H9 (cell line): ENCODE measurements around the gene RPRD1A. TPM values are rescaled to one million over a fixed set of nuclear protein-coding genes. Genes with fewer than 3 reads are reported as not detected.
A peak's percentile ranks its signal among the peaks of the same experiment; 100 is the strongest.

ENCODE experiments used
- DNase-seq: peaks from one replicate; pipeline ENCODE4 v3.0.0-alpha.2; 2017
- H2AFZ ChIP-seq: one replicate; pipeline ENCODE4 v1.6.1; 2013; ENCODE audit warnings: mild to moderate bottlenecking, low read length, control low read depth, moderate library complexity
- H2AK5ac ChIP-seq: 2 replicates; pipeline ENCODE4 v1.6.1; 2013; ENCODE audit warnings: low read length, control low read depth, mixed read lengths; ENCODE audit not compliant: insufficient read length
- H2BK120ac ChIP-seq: one replicate; pipeline ENCODE4 v1.6.1; 2013; ENCODE audit warnings: low read depth, mild to moderate bottlenecking, low read length, control low read depth, inconsistent platforms; ENCODE audit not compliant: poor library complexity, severe bottlenecking
- H2BK12ac ChIP-seq: 2 replicates; pipeline ENCODE4 v1.6.1; 2013; ENCODE audit warnings: low read length, control low read depth, mixed read lengths, low read depth; ENCODE audit not compliant: insufficient read length
- H2BK15ac ChIP-seq: 2 replicates; pipeline ENCODE4 v1.6.1; 2013; ENCODE audit warnings: low read depth, low read length, control low read depth
- H2BK20ac ChIP-seq: one replicate; pipeline ENCODE4 v1.6.1; 2013; ENCODE audit warnings: low read depth, mild to moderate bottlenecking, low read length, control low read depth, inconsistent platforms; ENCODE audit not compliant: poor library complexity, severe bottlenecking
- H2BK5ac ChIP-seq: 2 replicates; pipeline ENCODE4 v1.6.1; 2013; ENCODE audit warnings: low read length, control low read depth, mixed read lengths; ENCODE audit not compliant: insufficient read length
- H3K14ac ChIP-seq: 2 replicates; pipeline ENCODE4 v1.6.1; 2013; ENCODE audit warnings: low read length, control low read depth; ENCODE audit not compliant: insufficient read depth
- H3K18ac ChIP-seq: 2 replicates; pipeline ENCODE4 v1.6.1; 2013; ENCODE audit warnings: low read depth, mild to moderate bottlenecking, mixed read lengths, low read length, control low read depth; ENCODE audit not compliant: insufficient read length
- H3K23ac ChIP-seq: 2 replicates; pipeline ENCODE4 v1.6.1; 2013; ENCODE audit warnings: low read length, control low read depth, mixed read lengths, low read depth; ENCODE audit not compliant: insufficient read length
- H3K23me2 ChIP-seq: 2 replicates; pipeline ENCODE4 v1.6.1; 2013; ENCODE audit warnings: low read depth, mild to moderate bottlenecking, mixed read lengths, low read length, control low read depth; ENCODE audit not compliant: insufficient read length, poor library complexity, severe bottlenecking
- H3K27ac ChIP-seq: 2 replicates; pipeline ENCODE4 v1.5.1; 2013; ENCODE audit warnings: low read length, control low read depth, mixed read lengths, low read depth; ENCODE audit not compliant: insufficient read length
- H3K27me3 ChIP-seq: 2 replicates; pipeline ENCODE4 v1.6.1; 2013; ENCODE audit warnings: low read length, control low read depth, inconsistent platforms; ENCODE audit not compliant: insufficient read depth
- H3K4ac ChIP-seq: 2 replicates; pipeline ENCODE4 v1.6.1; 2013; ENCODE audit warnings: low read depth, mild to moderate bottlenecking, control low read depth, inconsistent platforms, low read length, moderate library complexity
- H3K4me1 ChIP-seq: 2 replicates; pipeline ENCODE4 v1.6.1; 2013; ENCODE audit warnings: low read length, control low read depth, inconsistent platforms; ENCODE audit not compliant: insufficient read depth
- H3K4me2 ChIP-seq: 2 replicates; pipeline ENCODE4 v1.6.1; 2013; ENCODE audit warnings: low read length, control low read depth, mixed read lengths; ENCODE audit not compliant: insufficient read length, insufficient read depth
- H3K56ac ChIP-seq: 2 replicates; pipeline ENCODE4 v1.6.1; 2013; ENCODE audit warnings: low read depth, mild to moderate bottlenecking, mixed read lengths, low read length, control low read depth; ENCODE audit not compliant: insufficient read length
- H3K79me1 ChIP-seq: 2 replicates; pipeline ENCODE4 v1.6.1; 2013; ENCODE audit warnings: low read depth, mild to moderate bottlenecking, moderate library complexity, low read length, control low read depth, inconsistent platforms; ENCODE audit not compliant: insufficient read depth, poor library complexity, severe bottlenecking
- H3K79me2 ChIP-seq: 2 replicates; pipeline ENCODE4 v1.6.1; 2013; ENCODE audit warnings: low read length, control low read depth, inconsistent platforms; ENCODE audit not compliant: insufficient read depth
- H3K9ac ChIP-seq: 2 replicates; pipeline ENCODE4 v1.6.1; 2013; ENCODE audit warnings: low read length, control low read depth, mixed read lengths; ENCODE audit not compliant: insufficient read length; ENCODE audit errors: extremely low read depth
- H3K9me3 ChIP-seq: one replicate; pipeline ENCODE4 v1.6.1; 2013; ENCODE audit warnings: low read depth, low read length, inconsistent platforms; ENCODE audit not compliant: control insufficient read depth
- H3T11ph ChIP-seq: one replicate; pipeline ENCODE4 v1.6.1; 2013; ENCODE audit warnings: mild to moderate bottlenecking, low read length, control low read depth, inconsistent platforms
- H4K20me1 ChIP-seq: one replicate; pipeline ENCODE4 v1.6.1; 2013; ENCODE audit not compliant: control insufficient read depth, insufficient read length, insufficient read depth
- H4K5ac ChIP-seq: 2 replicates; pipeline ENCODE4 v1.6.1; 2013; ENCODE audit warnings: low read depth, mild to moderate bottlenecking, mixed read lengths, low read length, control low read depth; ENCODE audit not compliant: insufficient read length
- H4K8ac ChIP-seq: replicated peaks from 2 replicates; pipeline ENCODE4 v1.6.1; 2013; ENCODE audit warnings: low read length, control low read depth, mixed read lengths, low read depth; ENCODE audit not compliant: insufficient read length
- H4K91ac ChIP-seq: 2 replicates; pipeline ENCODE4 v1.6.1; 2013; ENCODE audit warnings: low read depth, mild to moderate bottlenecking, moderate library complexity, mixed read lengths, low read length, control low read depth; ENCODE audit not compliant: insufficient read length
- H3K27ac Mint-ChIP-seq, 3 experiments: 2 replicates in 2 of 3; 3 replicates in 1 of 3; pipeline ENCODE4 v1.8.0; 2020 to 2021; ENCODE audit warnings: mixed read lengths in 3 of 3, mild to moderate bottlenecking in 1 of 3, moderate library complexity in 1 of 3
- H3K27me3 Mint-ChIP-seq: 2 replicates; pipeline ENCODE4 v1.8.0; 2021; ENCODE audit warnings: low read depth, mild to moderate bottlenecking, moderate library complexity, mixed read lengths
- H3K36me3 Mint-ChIP-seq, 3 experiments: 2 replicates in 2 of 3; 3 replicates in 1 of 3; pipeline ENCODE4 v1.8.0; 2020 to 2021; ENCODE audit warnings: low read depth in 3 of 3, mixed read lengths in 3 of 3; ENCODE audit not compliant: insufficient read depth in 1 of 3
- H3K4me1 Mint-ChIP-seq, 2 experiments: 2 replicates each; pipeline ENCODE4 v1.8.0; 2020; ENCODE audit warnings: mixed read lengths in 2 of 2
- H3K4me3 Mint-ChIP-seq, 2 experiments: 2 replicates in 1 of 2; 3 replicates in 1 of 2; pipeline ENCODE4 v1.8.0; 2020 to 2021; ENCODE audit warnings: mild to moderate bottlenecking in 2 of 2, mixed read lengths in 2 of 2, moderate library complexity in 1 of 2
- H3K9me3 Mint-ChIP-seq, 2 experiments: 2 replicates in 1 of 2; 3 replicates in 1 of 2; pipeline ENCODE4 v1.8.0; 2020; ENCODE audit warnings: mild to moderate bottlenecking in 2 of 2, mixed read lengths in 2 of 2, moderate library complexity in 1 of 2
- CTCF ChIP-seq: fragments of 200-600 bp; sonication (generic); conservative IDR thresholded peaks from 3 replicates; pipeline ENCODE4 v1.8.0; 2021; ENCODE audit warnings: antibody characterized with exemption, mild to moderate bottlenecking
- WGBS: extraction: QIAGEN DNeasy Blood & Tissue Kit; methylation state at CpG from one replicate; pipeline ENCODE4 v1.1.7; 2013; ENCODE audit warnings: missing lambda C conversion rate, low lambda C conversion rate, mixed read lengths; ENCODE audit not compliant: insufficient read length; ENCODE audit errors: extremely low coverage; 5-methylcytosine and 5-hydroxymethylcytosine counted together
- total RNA-seq: library from RNA; stranded (reverse); gene quantifications from 2 replicates; pipeline ENCODE4 v1.2.1, GENCODE V29; 2021

The RPRD1A gene
- total RNA-seq, 1 experiment from 2014 or later, result 107 TPM

GRCh38 chr18:35948080-35948479 lies 119.3 kb downstream of the RPRD1A start:
- H3T11ph ChIP-seq, result no peak overlapping the region
- H2BK5ac ChIP-seq, result no peak overlapping the region
- H3K56ac ChIP-seq, result no peak overlapping the region
- H2BK12ac ChIP-seq, result no peak overlapping the region
- H4K91ac ChIP-seq, result no peak overlapping the region
- no peaks in the 10 kb centered on the region for H3K27me3 ChIP-seq
- H3K4ac ChIP-seq, result no peak overlapping the region
- peaks cover 5 to 30% (median 25%) of the 10 kb centered on the region in 3 experiments; a peak in 6 of 7 replicates for H3K36me3 Mint-ChIP-seq
- H3K79me1 ChIP-seq, result no peaks in the 10 kb centered on the region
- no CpG with 5 or more reads among the region's 3 CpGs for WGBS
- no peaks in the 10 kb centered on the region for H3K9me3 ChIP-seq
- H3K9me3 Mint-ChIP-seq, result peaks cover 4 to 5% of the 10 kb centered on the region in 2 experiments; a peak in 2 of 5 replicates
- H3K9ac ChIP-seq, result no peak overlapping the region
- H3K4me1 ChIP-seq, result no peaks in the 10 kb centered on the region
- no peak overlapping the region for H4K5ac ChIP-seq
- no peak overlapping the region for H4K8ac ChIP-seq
- H2BK20ac ChIP-seq, result no peak overlapping the region
- peaks cover 9% of the 10 kb centered on the region for H3K23me2 ChIP-seq
- H2AFZ ChIP-seq, result no peak overlapping the region
- no peak for TF ChIP-seq CTCF
- H3K4me2 ChIP-seq, result peak overlapping the region; percentile 18
- no peak overlapping the region for H3K27ac ChIP-seq
- no peak overlapping the region for H2AK5ac ChIP-seq
- H3K14ac ChIP-seq, result no peak overlapping the region
- H3K4me3 Mint-ChIP-seq, result peak overlapping the region in 1 of 2 experiments; percentile 47; a peak in 2 of 5 replicates
- DNase-seq, result no peak
- H2BK15ac ChIP-seq, result no peak overlapping the region
- no peak overlapping the region for H2BK120ac ChIP-seq
- H3K79me2 ChIP-seq, result peaks cover 10% of the 10 kb centered on the region; the same call in 1 of the 2 replicates
- peaks cover 31 to 36% of the 10 kb centered on the region in 2 experiments for H3K4me1 Mint-ChIP-seq
- H3K18ac ChIP-seq, result no peak overlapping the region
- no peak overlapping the region for H3K23ac ChIP-seq
- no peak overlapping the region for H3K27ac Mint-ChIP-seq
- H4K20me1 ChIP-seq, result no peaks in the 10 kb centered on the region
- no peaks in the 10 kb centered on the region for H3K27me3 Mint-ChIP-seq
